HG03175 (cell line): ENCODE data around the gene XCL2.

Experiments
- ATAC-seq: cut with Tn5 transposase; IDR thresholded peaks from one replicate; pipeline ENCODE4 v1.9.1; 2021; ENCODE audit warnings: mild to moderate bottlenecking, moderate library complexity; ENCODE audit not compliant: unreplicated experiment

XCL2 gene

GRCh38 chr1:168518201-168518689 lies 25.6 kb downstream of the XCL2 start:
- no peak for ATAC-seq

DNA sequence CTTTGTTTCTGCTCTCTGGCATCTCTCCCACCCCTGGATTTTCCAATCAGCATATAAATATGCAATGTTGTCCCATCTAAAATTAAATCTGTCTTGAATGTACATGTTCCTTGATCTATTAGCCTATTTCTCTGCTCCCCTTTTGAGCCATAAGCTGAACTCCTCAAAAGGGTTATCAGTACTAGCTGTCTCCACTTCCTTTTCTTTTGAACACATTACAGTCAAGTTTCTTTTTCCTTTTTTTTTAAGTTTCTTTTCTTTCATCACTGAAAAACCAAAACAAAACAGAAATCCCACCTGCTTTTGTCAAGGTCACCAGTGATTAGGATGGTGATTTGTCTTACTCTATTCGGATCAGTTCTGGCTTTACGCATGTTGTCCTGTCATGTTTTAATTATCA lies 29.3 kb downstream of the XCL2 start:
- no peak for ATAC-seq

DNA sequence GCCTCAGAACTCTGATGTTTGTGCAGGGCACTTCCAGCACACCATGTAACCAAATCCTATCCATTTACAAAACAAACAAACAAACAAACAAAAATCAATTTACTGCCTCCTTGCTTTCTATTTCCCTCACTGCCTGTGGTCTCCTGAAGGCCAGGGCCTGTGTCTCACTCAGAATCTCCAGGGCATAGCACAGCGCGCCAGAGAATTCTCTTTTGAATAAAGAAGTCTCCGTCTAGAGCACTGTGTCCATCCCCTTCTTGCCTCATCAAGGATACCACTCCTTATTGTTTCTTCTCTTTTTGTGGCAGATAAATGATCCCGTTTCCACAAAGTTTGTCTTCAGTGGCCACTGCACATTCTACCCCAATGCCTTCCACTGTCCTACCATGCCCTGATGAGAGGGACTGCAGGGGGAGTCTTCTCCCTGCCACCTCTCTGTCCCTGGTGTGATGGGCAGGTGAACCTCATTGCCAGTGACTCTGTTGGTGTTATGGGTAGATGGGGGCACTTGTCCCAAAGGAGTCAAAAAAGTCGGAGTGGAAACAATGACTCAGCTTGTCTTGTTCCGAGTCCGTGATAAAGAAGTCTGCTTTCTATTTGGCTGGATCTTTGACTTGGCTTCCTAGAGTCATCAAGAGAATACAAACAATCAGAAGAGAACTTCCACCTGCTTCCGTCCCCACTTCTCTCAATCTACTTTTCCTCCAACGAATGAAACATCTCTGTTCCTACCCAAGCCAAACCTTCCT lies 30.0 kb downstream of the XCL2 start:
- no peak for ATAC-seq

DNA sequence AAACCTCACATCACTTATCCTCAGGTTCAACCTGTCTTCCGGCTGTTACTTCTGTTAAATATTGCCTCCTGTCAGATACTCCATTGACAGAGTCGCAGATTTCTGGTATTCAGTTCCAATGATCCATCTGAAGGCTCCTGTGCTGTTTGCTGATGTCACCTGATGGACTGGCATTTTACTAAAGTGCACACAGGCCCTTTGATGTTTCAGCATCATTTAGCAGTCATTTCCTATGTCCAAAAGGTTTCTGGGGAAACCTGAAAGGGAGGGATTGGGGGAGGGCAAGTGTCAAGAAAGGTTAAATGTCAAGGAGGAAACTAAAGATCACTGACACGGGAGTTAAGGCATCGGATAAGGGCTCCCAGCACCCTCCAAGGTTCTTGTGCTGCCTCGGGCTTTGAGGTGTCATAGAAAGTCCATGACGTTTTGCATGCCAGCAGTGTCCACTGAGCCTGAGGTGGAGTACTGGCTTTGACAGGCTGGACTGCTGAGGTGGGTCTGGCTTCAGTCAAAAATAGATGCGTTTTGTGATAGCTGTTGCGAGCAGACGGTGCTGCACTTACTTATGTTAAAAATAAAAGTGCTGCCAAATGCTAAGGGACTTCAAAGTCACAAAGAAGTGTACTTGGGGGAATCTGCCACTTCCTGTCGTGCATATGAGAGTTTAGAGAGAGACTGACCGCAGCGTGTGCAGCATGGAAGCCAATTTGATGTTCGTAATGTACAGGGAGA lies 30.8 kb downstream of the XCL2 start:
- ATAC-seq, result no peak

GRCh38 chr1:168509875-168510791 lies 33.7 kb downstream of the XCL2 start:
- ATAC-seq, result peak; percentile 53

GRCh38 chr1:168509210-168509609 lies 34.6 kb downstream of the XCL2 start:
- ATAC-seq, result no peak

DNA sequence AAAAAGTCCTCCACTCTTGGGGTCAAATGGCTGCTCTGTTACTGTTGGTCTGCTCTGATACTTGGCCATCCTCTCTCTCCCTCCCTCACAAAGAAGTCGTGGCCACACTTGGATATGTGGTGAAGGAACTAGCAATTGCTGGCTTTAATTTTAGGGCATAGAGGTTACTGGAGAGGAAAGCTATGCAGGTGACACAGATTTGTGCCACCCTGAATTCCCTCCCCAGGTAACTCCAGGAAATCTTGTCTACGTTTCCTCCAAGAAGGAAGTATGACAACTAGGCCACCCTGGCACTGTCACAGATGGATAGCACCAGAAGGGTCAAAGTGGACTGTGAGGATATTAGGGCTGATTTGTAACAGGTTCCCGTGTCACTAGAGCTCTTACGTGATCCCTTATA lies 36.0 kb downstream of the XCL2 start:
- ATAC-seq, result no peak

GRCh38 chr1:168507231-168507630 lies 36.6 kb downstream of the XCL2 start:
- ATAC-seq, result no peak

GRCh38 chr1:168506204-168506819 lies 37.5 kb downstream of the XCL2 start:
- no peak for ATAC-seq

- no peak for ATAC-seq
These were observed 38.8 kb downstream of the XCL2 start for GRCh38 chr1:168505006-168505405.

DNA sequence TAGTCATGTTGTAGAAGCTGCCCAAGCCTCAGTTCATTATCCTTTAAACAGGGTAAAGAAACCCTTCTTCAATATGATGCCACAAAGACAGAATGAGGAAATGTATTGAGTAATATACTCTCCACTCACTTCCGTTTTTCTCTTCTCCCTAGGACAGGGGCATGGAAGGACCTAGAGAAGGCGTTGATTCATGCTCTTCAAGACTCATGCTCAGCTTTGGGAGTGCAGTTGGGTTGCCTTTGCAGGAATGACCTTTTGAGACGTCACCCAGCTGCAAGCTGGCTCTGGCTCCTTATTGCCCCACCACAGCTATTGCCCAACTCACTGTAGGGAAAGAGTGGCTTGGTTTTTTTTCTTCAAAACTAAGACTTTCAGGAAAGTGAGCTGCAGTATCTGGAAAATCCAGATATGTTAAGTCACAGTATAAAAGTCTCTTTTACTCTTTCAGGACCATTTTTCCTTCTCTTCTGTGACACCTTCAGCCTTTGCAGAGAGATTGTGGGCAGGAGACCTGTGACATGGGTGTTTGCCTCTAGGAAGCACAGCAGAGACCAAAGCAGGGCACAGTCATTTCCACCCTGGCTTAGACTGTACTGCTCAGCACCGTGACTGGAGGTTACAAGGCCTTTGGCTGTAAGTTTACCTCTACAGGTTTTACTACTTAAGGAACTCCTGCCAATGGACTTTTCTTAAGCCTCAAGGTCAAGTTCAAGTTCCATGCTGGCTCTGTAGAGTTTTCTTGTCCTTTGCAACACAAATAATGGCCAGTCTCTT lies 39.5 kb downstream of the XCL2 start:
- ATAC-seq, result peak; percentile 81

DNA sequence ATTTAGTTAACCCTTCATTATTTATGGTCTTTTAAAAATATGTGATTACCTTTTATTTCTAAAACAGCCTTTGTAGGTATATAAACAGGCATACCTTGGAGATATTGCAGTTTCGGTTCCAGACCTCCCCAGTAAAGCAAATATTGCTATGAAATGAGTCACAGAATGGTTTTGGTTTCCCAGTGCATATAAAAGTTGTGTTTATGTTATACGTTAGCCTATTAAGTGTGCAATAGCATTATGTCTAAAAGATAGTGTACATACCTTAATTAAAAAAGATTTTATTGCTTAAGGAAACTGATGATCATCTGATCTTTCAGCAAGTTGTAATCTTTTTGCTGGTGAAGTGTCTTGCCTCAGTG lies 44.1 kb downstream of the XCL2 start:
- ATAC-seq, result no peak

DNA sequence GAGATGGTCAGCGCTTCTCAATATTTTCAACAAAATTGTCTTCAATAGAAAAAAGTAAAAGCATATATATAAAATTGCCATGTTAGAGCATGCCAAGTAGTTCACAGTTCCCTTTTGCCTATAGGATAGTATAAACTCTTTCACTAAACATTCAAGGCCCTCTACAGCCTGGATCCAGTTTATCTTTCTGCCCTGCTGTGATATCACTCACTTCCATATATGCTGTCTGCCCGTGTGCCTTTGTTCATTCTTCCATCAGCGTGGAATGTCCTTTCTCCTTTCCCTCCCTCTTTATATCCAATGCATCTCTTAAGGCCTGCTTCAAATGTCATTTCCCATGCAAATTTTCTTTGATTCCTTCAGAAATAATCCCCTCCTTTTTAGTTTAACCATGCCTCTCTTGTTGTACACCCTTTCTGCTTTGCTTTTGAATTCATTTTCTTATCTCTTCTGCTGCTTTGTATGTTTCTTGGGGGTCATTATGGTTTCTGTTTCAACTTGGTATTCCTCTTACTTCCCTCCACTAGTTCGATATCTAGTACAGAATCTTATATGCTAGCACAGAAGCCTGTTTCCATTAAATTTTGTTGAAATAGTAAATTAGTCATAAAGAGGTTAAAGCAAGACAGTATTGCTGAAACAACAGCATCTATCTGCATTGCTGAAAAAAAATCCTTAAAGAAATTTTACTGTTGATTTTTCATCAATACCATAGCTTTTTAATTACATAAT lies 44.7 kb downstream of the XCL2 start:
- no peak for ATAC-seq

- no peak for ATAC-seq
These were observed 45.6 kb downstream of the XCL2 start for GRCh38 chr1:168498159-168498631.

DNA sequence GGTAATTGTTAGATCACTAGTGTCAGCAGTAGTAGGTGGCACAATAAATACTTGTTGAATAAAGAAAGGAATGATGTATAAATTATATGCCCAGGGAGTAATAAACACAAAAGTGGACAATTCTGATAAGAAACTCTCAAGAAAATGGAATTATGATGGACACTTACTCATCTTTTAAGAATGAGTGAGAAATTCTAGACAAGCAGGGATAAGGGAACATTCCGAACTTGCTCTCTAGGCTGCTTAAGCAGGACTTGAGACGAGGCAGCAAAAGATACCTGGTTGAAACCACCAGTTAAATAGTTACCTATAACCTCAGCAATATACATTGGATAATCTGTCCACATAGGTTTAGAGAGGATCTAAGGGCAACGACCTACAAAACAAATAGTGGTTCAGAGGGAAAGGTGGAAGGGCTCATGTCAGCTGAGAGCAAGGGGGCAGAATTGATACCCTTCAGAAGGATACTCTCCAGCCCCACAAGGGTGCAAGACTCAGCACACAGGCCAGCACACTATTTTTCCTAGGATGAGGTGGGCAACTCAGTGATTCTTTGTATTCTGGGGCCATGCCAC lies 46.3 kb downstream of the XCL2 start:
- no peak for ATAC-seq

GRCh38 chr1:168491527-168492164 lies 52.2 kb downstream of the XCL2 start:
- no peak for ATAC-seq
